GM11168 (cell line): ENCODE measurements around the gene KSR1.

ENCODE experiments used
- in situ Hi-C: fragments of 300-500 bp; cut with MboI; formaldehyde crosslinking; loops from one replicate; pipeline ENCODE4 v1.12.0; 2022; ENCODE audit warnings: low sequenced_read_pairs; ENCODE audit not compliant: unreplicated experiment

Gene KSR1

GRCh38 chr17:27577121-27577761, 121.0 kb downstream of the KSR1 start:
- in situ Hi-C loops = no loop called here

- in situ Hi-C loops = no loop called here
These were observed 121.9 kb downstream of the KSR1 start for GRCh38 chr17:27577884-27578717.

- in situ Hi-C loops = no loop called here
These were observed 122.5 kb downstream of the KSR1 start for GRCh38 chr17:27578718-27579085.

- in situ Hi-C loops = no loop called here
These were observed 123.1 kb downstream of the KSR1 start for GRCh38 chr17:27579304-27579703.

GRCh38 chr17:27579897-27580321, 123.7 kb downstream of the KSR1 start:
- in situ Hi-C loops = no loop called here

GRCh38 chr17:27581016-27581415, 124.8 kb downstream of the KSR1 start:
- in situ Hi-C loops = no loop called here

- in situ Hi-C loops = no loop called here
These were observed 126.4 kb downstream of the KSR1 start for GRCh38 chr17:27582696-27583095.

GRCh38 chr17:27585153-27585681, 129.0 kb downstream of the KSR1 start:
- in situ Hi-C loops = no loop called here

GRCh38 chr17:27585792-27586191, 129.5 kb downstream of the KSR1 start:
- in situ Hi-C loops = no loop called here

GRCh38 chr17:27586203-27586721, 130.0 kb downstream of the KSR1 start:
- in situ Hi-C loops = no loop called here

- in situ Hi-C loops = no loop called here
These were observed 132.1 kb downstream of the KSR1 start for GRCh38 chr17:27588354-27588753.

- in situ Hi-C loops = no loop called here
These were observed 134.6 kb downstream of the KSR1 start for GRCh38 chr17:27590864-27591263.

GRCh38 chr17:27591986-27592385, 135.7 kb downstream of the KSR1 start:
- in situ Hi-C loops = no loop called here

GRCh38 chr17:27593232-27593856, 137.1 kb downstream of the KSR1 start:
- in situ Hi-C loops = no loop called here

GRCh38 chr17:27593857-27594255, 137.6 kb downstream of the KSR1 start:
- in situ Hi-C loops = no loop called here

- in situ Hi-C loops = loop anchor here (5.0 kb wide), 1 partner anchor 348 kb away; no protein-coding TSS in a partner anchor
These were observed 139.0 kb downstream of the KSR1 start for GRCh38 chr17:27595208-27595607.

GRCh38 chr17:27596096-27596495, 139.8 kb downstream of the KSR1 start:
- in situ Hi-C loops = loop anchor here (5.0 kb wide), 1 partner anchor 349 kb away; no protein-coding TSS in a partner anchor

- in situ Hi-C loops = loop anchor here (5.0 kb wide), 1 partner anchor 349 kb away; no protein-coding TSS in a partner anchor
These were observed 140.4 kb downstream of the KSR1 start for GRCh38 chr17:27596566-27597187.

- in situ Hi-C loops = loop anchor here (5.0 kb wide), 1 partner anchor 350 kb away; no protein-coding TSS in a partner anchor
These were observed 140.9 kb downstream of the KSR1 start for GRCh38 chr17:27597188-27597580.

- in situ Hi-C loops = loop anchor here (5.0 kb wide), 1 partner anchor 351 kb away; no protein-coding TSS in a partner anchor
These were observed 141.6 kb downstream of the KSR1 start for GRCh38 chr17:27597783-27598320.
